Activated B cell treated with CpG ODN at 0.5 μM for 24 hours (primary cell): ENCODE data around the gene CYP4V2. TPM values are rescaled to one million over a fixed set of nuclear protein-coding genes. Genes with fewer than 3 reads are reported as not detected.

Experiments used
- ATAC-seq: fragments of 200-7000 bp; cut with Tn5 transposase; one replicate; pipeline ENCODE4 v1.10.0; 2021; ENCODE audit warnings: low read depth, mild to moderate bottlenecking, moderate library complexity
- CTCF ChIA-PET: fragments of 350-600 bp; sonication (Branson Sonifier 250); formaldehyde crosslinking; loops from one replicate; lab custom pipeline; 2021; ENCODE audit warnings: antibody characterized with exemption; lab: Charles Lee
- POLR2A ChIA-PET: fragments of 350-600 bp; sonication (Branson Sonifier 250); formaldehyde crosslinking; loops from one replicate; lab custom pipeline; 2021; ENCODE audit warnings: antibody characterized with exemption; lab: Charles Lee
- DNase-seq: peaks from one replicate; pipeline ENCODE4 v3.0.0; 2022
- H3K27ac Mint-ChIP-seq: one replicate; pipeline ENCODE4 v1.8.0; 2020; ENCODE audit warnings: mixed read lengths
- H3K27me3 Mint-ChIP-seq: one replicate; pipeline ENCODE4 v1.8.0; 2021; ENCODE audit warnings: mixed read lengths
- H3K36me3 Mint-ChIP-seq: one replicate; pipeline ENCODE4 v1.8.0; 2021; ENCODE audit warnings: low read depth, mixed read lengths
- H3K4me1 Mint-ChIP-seq: one replicate; pipeline ENCODE4 v1.8.0; 2021; ENCODE audit warnings: mixed read lengths
- H3K4me3 Mint-ChIP-seq: one replicate; pipeline ENCODE4 v1.8.0; 2020; ENCODE audit warnings: mild to moderate bottlenecking, mixed read lengths
- H3K9me3 Mint-ChIP-seq: one replicate; pipeline ENCODE4 v1.8.0; 2020; ENCODE audit warnings: mixed read lengths
- CTCF ChIP-seq: fragments of 200-600 bp; IDR thresholded peaks from one replicate; pipeline ENCODE4 v1.8.0; 2022; ENCODE audit warnings: antibody characterized with exemption, mild to moderate bottlenecking
- intact Hi-C: fragments of 100-400 bp; cut with micrococcal nuclease; formaldehyde crosslinking; loops from one replicate; pipeline ENCODE4 v1.15.1; 2024
- total RNA-seq: library from RNA; stranded (reverse); gene quantifications from 2 replicates; pipeline ENCODE4 v1.2.3, GENCODE V29; 2022

The CYP4V2 gene
- total RNA-seq, 1 donor from 2014 or later, result 9.5 TPM

GRCh38 chr4:186217733-186218293 lies 26.4 kb downstream of the CYP4V2 start:
- no peaks in the 10 kb centered on the region for H3K4me1 Mint-ChIP-seq
- CTCF ChIA-PET, result no interaction called here
- intact Hi-C loops, result no loop called here
- POLR2A ChIA-PET, result no interaction called here
- peaks cover 9% of the 10 kb centered on the region for H3K27me3 Mint-ChIP-seq
- no peak for TF ChIP-seq CTCF
- H3K36me3 Mint-ChIP-seq, result no peaks in the 10 kb centered on the region
- ATAC-seq (no peak), DNase-seq (no peak)
- H3K4me3 Mint-ChIP-seq, result no peak overlapping the region
- no peak overlapping the region for H3K27ac Mint-ChIP-seq
- no peaks in the 10 kb centered on the region for H3K9me3 Mint-ChIP-seq

- no peak overlapping the region for H3K4me3 Mint-ChIP-seq
- ChIA-PET CTCF (no interaction called here), POLR2A (no interaction called here)
- intact Hi-C loops, result no loop called here
- H3K27me3 Mint-ChIP-seq, result peaks cover 9% of the 10 kb centered on the region
- TF ChIP-seq CTCF, result no peak
- ATAC-seq, result no peak
- H3K9me3 Mint-ChIP-seq, result peaks cover 18% of the 10 kb centered on the region
- no peak overlapping the region for H3K27ac Mint-ChIP-seq
- no peak for DNase-seq
- no peaks in the 10 kb centered on the region for H3K36me3 Mint-ChIP-seq
- no peaks in the 10 kb centered on the region for H3K4me1 Mint-ChIP-seq
These were observed 30.3 kb downstream of the CYP4V2 start for GRCh38 chr4:186221624-186222023.

- DNase-seq, result no peak
- TF ChIP-seq CTCF, result no peak
- Mint-ChIP-seq H3K4me1 (no peaks in the 10 kb centered on the region), H3K36me3 (no peaks in the 10 kb centered on the region), H3K4me3 (no peak overlapping the region), H3K27me3 (peaks cover 6% of the 10 kb centered on the region), H3K27ac (no peak overlapping the region), H3K9me3 (peaks cover 21% of the 10 kb centered on the region)
- intact Hi-C loops, result no loop called here
- POLR2A ChIA-PET, result no interaction called here
- no peak for ATAC-seq
- CTCF ChIA-PET, result no interaction called here
These were observed 34.5 kb downstream of the CYP4V2 start for GRCh38 chr4:186225848-186226247.

GRCh38 chr4:186226521-186227189 lies 35.3 kb downstream of the CYP4V2 start:
- Mint-ChIP-seq H3K27me3 (peaks cover 6% of the 10 kb centered on the region), H3K4me3 (no peak overlapping the region), H3K4me1 (no peaks in the 10 kb centered on the region), H3K27ac (no peak overlapping the region), H3K36me3 (no peaks in the 10 kb centered on the region), H3K9me3 (peaks cover 21% of the 10 kb centered on the region)
- CTCF ChIA-PET, result no interaction called here
- no peak for TF ChIP-seq CTCF
- POLR2A ChIA-PET, result no interaction called here
- ATAC-seq, result no peak
- DNase-seq, result no peak
- intact Hi-C loops, result no loop called here

GRCh38 chr4:186227221-186227620 lies 35.9 kb downstream of the CYP4V2 start, which contains the start of gene KLKB1:
KLKB1 (plus strand) TSS chr4:186227507; CDS start chr4:186228196, 689 bp downstream.
- peaks cover 6% of the 10 kb centered on the region for H3K27me3 Mint-ChIP-seq
- H3K36me3 Mint-ChIP-seq, result no peaks in the 10 kb centered on the region
- TF ChIP-seq CTCF, result no peak
- ChIA-PET CTCF (no interaction called here), POLR2A (no interaction called here)
- no peak for ATAC-seq
- H3K4me3 Mint-ChIP-seq, result no peak within 1 kb of the TSS
- H3K4me1 Mint-ChIP-seq, result no peaks in the 10 kb centered on the region
- H3K27ac Mint-ChIP-seq, result no peak within 1 kb of the TSS
- intact Hi-C loops, result no loop called here
- DNase-seq, result no peak
- H3K9me3 Mint-ChIP-seq, result peaks cover 21% of the 10 kb centered on the region
